Spleen (tissue), 11 donors: ENCODE measurements around the gene TSKU. TPM values are rescaled to one million over a fixed set of nuclear protein-coding genes. Genes with fewer than 3 reads are reported as not detected.

Experiments used
- DNase-seq: peaks from one replicate; pipeline ENCODE4 v3.0.0-alpha.2; 2020
- H3K27ac ChIP-seq, 8 donors: fragments of 200-600 bp; sonication (generic) in 7 of 8; 1 replicate in 4 of 8; 2 replicates in 4 of 8; pipeline versions ENCODE4 v1.5.0 to v1.8.0; 2016 to 2021; ENCODE audit warnings: inconsistent platforms in 4 of 8, mild to moderate bottlenecking in 4 of 8, moderate library complexity in 1 of 8
- H3K27me3 ChIP-seq, 7 donors: fragments of 200-600 bp; sonication (generic) in 6 of 7; replicated peaks in 1 of 7; 1 replicate in 4 of 7; 2 replicates in 3 of 7; pipeline versions ENCODE4 v1.5.0 to v1.8.0; 2016 to 2021; ENCODE audit warnings: inconsistent platforms in 3 of 7, mild to moderate bottlenecking in 1 of 7
- H3K36me3 ChIP-seq, 6 donors: fragments of 200-600 bp; sonication (generic) in 5 of 6; 1 replicate in 4 of 6; 2 replicates in 2 of 6; pipeline versions ENCODE4 v1.5.0 to v1.8.0; 2016 to 2021; ENCODE audit warnings: inconsistent platforms in 2 of 6
- H3K4me1 ChIP-seq, 6 donors: fragments of 200-600 bp; sonication (generic) in 5 of 6; 1 replicate in 3 of 6; 2 replicates in 3 of 6; pipeline versions ENCODE4 v1.5.0 to v1.8.0; 2016 to 2021; ENCODE audit warnings: inconsistent platforms in 3 of 6
- H3K4me3 ChIP-seq, 8 donors: fragments of 200-600 bp; sonication (generic) in 7 of 8; 1 replicate in 4 of 8; 2 replicates in 4 of 8; pipeline versions ENCODE4 v1.5.0 to v1.8.0; 2016 to 2021; ENCODE audit warnings: inconsistent platforms in 4 of 8, mild to moderate bottlenecking in 4 of 8, moderate library complexity in 2 of 8
- H3K9me3 ChIP-seq, 8 donors: fragments of 200-600 bp; sonication (generic) in 7 of 8; 1 replicate in 4 of 8; 2 replicates in 4 of 8; pipeline versions ENCODE4 v1.5.0 to v1.8.0; 2016 to 2021; ENCODE audit warnings: inconsistent platforms in 4 of 8
- POLR2A ChIP-seq, 3 donors: fragments of 450-650 bp; IDR thresholded peaks; one replicate each; pipeline ENCODE4 v1.5.1; 2017; ENCODE audit warnings: antibody characterized with exemption in 3 of 3, mild to moderate bottlenecking in 1 of 3
- POLR2AphosphoS5 ChIP-seq, 3 donors: sonication (generic); formaldehyde crosslinking; IDR thresholded peaks; one replicate each; pipeline ENCODE4 v1.5.1; 2017; ENCODE audit warnings: antibody characterized with exemption in 3 of 3
- WGBS, 5 donors: extraction: QIAGEN DNeasy Blood & Tissue Kit in 3 of 5; methylation state at CpG; one replicate each; pipeline versions ENCODE4 v1.1.5 to v1.1.7; 2013 to 2018; 5-methylcytosine and 5-hydroxymethylcytosine counted together
- intact Hi-C: fragments of 100-400 bp; cut with DNase I; formaldehyde crosslinking; loops from one replicate; pipeline ENCODE4 v1.15.0; 2023; ENCODE audit warnings: low total_unique reads
- polyA plus RNA-seq, 3 donors: library from polyadenylated mRNA; stranded (reverse); fragments of 200-250 nt; gene quantifications; one replicate each; pipeline ENCODE4 v1.2.1, GENCODE V29; 2013
- total RNA-seq, 7 donors: library from RNA; depleted of rRNA in 3 of 7; stranded (reverse); fragments of >200 nt in 3 of 7; fragmentation: NEBNext Ultra II Directional in 4 of 7; extraction: Animal tissue kit (Norgen Biotek cat#: 25700) in 4 of 7; gene quantifications; one replicate each; pipeline versions ENCODE4 v1.1.0 to v1.2.1, GENCODE V29; 2016 to 2021
- TF ChIP-seq, protein P1 (sequence below), 11 experiments: fragments of 200-600 bp in 7 of 11; fragments of 450-650 bp in 4 of 11; sonication (generic) in 4 of 11; IDR thresholded peaks in 8 of 11; conservative IDR thresholded peaks in 3 of 11; 1 replicate in 7 of 11; 2 replicates in 4 of 11; pipeline versions ENCODE4 v1.4.0 to v1.8.0; 2016 to 2021; ENCODE audit warnings: antibody characterized with exemption in 11 of 11, inconsistent platforms in 4 of 11, mild to moderate bottlenecking in 1 of 11
- donor health status: healthy with polysubstance abuse.
- donor health status: DM: no; HTN: no; CAD: no; lungs with moderate emphysema.
- donor health status: DM: no; HTN: no; CAD: no.
- donor health status: Bipolar disorder and iron deficiency.
- donor health status: healthy.
- donor health status: DM: no; HTN: no; CAD: no.
- donor health status: DM: yes; HTN: yes; CAD: no.

TSKU gene
- total and polyA plus RNA-seq, 10 donors = 1.1 to 18.6 (median 11.4) TPM

DNA sequence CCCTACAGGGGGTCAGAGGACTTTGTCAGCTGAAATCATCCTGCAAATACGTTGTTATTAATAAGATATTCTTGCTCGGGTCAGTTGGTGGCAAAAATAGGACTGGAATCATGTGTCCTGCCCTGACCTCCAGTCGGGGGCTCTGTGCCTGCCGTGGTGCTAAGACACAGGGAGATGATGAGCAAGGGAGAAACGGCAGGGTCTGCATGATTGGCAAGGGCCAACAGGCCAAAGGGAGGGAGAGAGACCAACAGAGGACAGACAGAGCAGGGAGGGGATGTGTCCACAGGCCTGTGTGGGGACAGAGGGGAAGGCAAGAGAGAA lies 10.4 kb upstream of the TSKU start:
- H3K27me3 ChIP-seq = peaks cover 0 to 3% (median 0%) of the 10 kb centered on the region in 7 donors
- no peak overlapping the region for H3K4me3 ChIP-seq
- H3K36me3 ChIP-seq = no peaks in the 10 kb centered on the region
- TF ChIP-seq, protein P1, sequence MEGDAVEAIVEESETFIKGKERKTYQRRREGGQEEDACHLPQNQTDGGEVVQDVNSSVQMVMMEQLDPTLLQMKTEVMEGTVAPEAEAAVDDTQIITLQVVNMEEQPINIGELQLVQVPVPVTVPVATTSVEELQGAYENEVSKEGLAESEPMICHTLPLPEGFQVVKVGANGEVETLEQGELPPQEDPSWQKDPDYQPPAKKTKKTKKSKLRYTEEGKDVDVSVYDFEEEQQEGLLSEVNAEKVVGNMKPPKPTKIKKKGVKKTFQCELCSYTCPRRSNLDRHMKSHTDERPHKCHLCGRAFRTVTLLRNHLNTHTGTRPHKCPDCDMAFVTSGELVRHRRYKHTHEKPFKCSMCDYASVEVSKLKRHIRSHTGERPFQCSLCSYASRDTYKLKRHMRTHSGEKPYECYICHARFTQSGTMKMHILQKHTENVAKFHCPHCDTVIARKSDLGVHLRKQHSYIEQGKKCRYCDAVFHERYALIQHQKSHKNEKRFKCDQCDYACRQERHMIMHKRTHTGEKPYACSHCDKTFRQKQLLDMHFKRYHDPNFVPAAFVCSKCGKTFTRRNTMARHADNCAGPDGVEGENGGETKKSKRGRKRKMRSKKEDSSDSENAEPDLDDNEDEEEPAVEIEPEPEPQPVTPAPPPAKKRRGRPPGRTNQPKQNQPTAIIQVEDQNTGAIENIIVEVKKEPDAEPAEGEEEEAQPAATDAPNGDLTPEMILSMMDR (IDR thresholded peaks at IDR 0.05 in 8 of 11, conservative IDR thresholded peaks at IDR 0.05 in 3 of 11) = no peak
- no peak for TF ChIP-seq POLR2AphosphoS5 (IDR thresholded peaks at IDR 0.05)
- no peak for TF ChIP-seq POLR2A (IDR thresholded peaks at IDR 0.05)
- WGBS, 5 donors = 62 to 75% (median 73%) methylated on average over 5 of the region's 5 CpGs
- DNase-seq = no peak
- intact Hi-C loops = no loop called here
- peak overlapping the region in 5 of 8 donors; percentile 44 to 73 (median 45) for H3K27ac ChIP-seq
- H3K9me3 ChIP-seq = peaks cover 4 to 31% (median 26%) of the 10 kb centered on the region in 8 donors
- H3K4me1 ChIP-seq = peaks cover 17 to 71% (median 47%) of the 10 kb centered on the region in 6 donors

DNA sequence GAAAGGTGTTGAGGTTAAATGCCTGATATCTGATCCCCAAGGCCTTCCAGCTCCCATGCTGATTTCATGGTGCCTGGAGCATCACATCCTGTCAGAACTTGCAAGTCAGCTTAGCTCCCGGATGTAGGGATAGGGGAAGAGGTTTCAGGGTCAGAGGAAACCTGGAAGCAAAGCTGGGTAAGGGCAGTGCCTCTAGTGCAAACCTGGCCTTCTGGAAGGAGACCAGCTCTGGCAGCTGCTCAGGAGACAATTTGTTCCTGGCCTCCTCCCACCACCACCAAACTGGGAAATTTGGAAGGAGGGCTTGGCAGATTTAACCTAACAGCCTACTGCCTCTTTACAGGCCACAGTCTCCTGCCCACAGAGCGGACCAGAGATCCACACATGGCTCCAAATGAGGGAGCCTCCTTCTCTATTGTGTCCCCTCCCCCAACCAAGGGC lies 9.2 kb upstream of the TSKU start:
- intact Hi-C loops = no loop called here
- H3K4me3 ChIP-seq = no peak overlapping the region
- H3K9me3 ChIP-seq = peaks cover 4 to 34% (median 29%) of the 10 kb centered on the region in 8 donors
- peak; percentile 69 for DNase-seq
- peak overlapping the region in 5 of 8 donors; percentile 44 to 73 (median 45) for H3K27ac ChIP-seq
- peaks cover 7 to 59% (median 36%) of the 10 kb centered on the region in 6 donors for H3K4me1 ChIP-seq
- peak in 2 of 3 donors; percentile 64 to 84 for TF ChIP-seq POLR2AphosphoS5 (IDR thresholded peaks at IDR 0.05)
- TF ChIP-seq POLR2A (IDR thresholded peaks at IDR 0.05) = no peak
- no peaks in the 10 kb centered on the region for H3K36me3 ChIP-seq
- WGBS, 5 donors = 31 to 90% (median 77%) methylated on average over 2 of the region's 2 CpGs
- peaks cover 0 to 15% (median 0%) of the 10 kb centered on the region in 7 donors for H3K27me3 ChIP-seq

DNA sequence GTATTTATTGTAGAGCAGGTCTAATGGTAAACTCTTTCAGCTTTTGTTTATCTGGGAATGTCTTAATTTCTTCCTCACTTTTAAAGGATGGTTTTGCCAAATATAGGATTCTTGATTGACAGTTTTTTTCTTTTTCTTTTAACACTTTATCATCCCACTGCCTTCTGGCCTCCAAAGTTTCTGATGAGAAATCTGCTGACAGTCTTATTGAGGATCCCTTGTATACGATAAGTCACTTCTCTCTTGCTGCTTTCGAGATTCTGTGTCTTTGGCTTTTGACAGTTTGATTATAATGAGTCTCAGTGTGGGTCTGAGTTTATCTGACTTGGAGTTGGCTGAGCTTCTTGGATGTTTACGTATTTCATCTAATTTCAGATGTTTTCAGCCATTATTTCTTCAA lies 6.7 kb upstream of the TSKU start:
- no peak for DNase-seq
- Histone ChIP-seq H3K4me3 (no peak overlapping the region), H3K36me3 (no peaks in the 10 kb centered on the region), H3K27ac (no peak overlapping the region), H3K27me3 (peaks cover 0 to 37% (median 0%) of the 10 kb centered on the region in 7 donors), H3K9me3 (peaks cover 4 to 34% (median 29%) of the 10 kb centered on the region in 8 donors), H3K4me1 (peaks cover 3 to 43% (median 17%) of the 10 kb centered on the region in 6 donors)
- intact Hi-C loops = no loop called here
- TF ChIP-seq POLR2A (IDR thresholded peaks at IDR 0.05) (no peak), POLR2AphosphoS5 (IDR thresholded peaks at IDR 0.05) (no peak)
- TF ChIP-seq, protein P1 (IDR thresholded peaks at IDR 0.05 in 8 of 11, conservative IDR thresholded peaks at IDR 0.05 in 3 of 11) = no peak
- WGBS, 5 donors = 89 to 93% (median 93%) methylated on average over 3 of the region's 3 CpGs

DNA sequence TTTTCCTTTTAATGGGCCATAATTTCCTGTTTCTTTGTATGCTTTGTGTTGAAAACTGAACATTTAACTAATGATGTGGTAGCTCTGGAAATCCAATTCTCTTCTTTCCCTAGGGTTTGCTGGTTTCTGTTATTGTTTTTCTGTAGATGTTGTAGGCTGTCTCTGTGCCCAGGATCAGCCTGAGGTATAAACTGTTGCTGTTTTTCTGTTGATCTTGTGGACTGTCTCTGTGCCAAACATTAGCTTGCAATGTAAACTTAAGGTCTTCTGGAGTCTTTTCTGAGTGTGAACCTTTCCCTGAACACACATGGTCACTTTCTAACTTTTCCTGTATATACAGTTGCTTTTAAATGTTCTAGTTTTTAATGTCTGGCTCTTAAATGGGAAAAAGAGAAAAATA lies 5.9 kb upstream of the TSKU start:
- no peak for DNase-seq
- H3K4me1 ChIP-seq = peaks cover 0 to 43% (median 14%) of the 10 kb centered on the region in 6 donors
- no peaks in the 10 kb centered on the region for H3K36me3 ChIP-seq
- peaks cover 4 to 34% (median 29%) of the 10 kb centered on the region in 8 donors for H3K9me3 ChIP-seq
- peaks cover 0 to 45% (median 0%) of the 10 kb centered on the region in 7 donors for H3K27me3 ChIP-seq
- H3K27ac ChIP-seq = no peak overlapping the region
- no peak overlapping the region for H3K4me3 ChIP-seq
- no peak for TF ChIP-seq POLR2AphosphoS5 (IDR thresholded peaks at IDR 0.05)
- intact Hi-C loops = no loop called here

DNA sequence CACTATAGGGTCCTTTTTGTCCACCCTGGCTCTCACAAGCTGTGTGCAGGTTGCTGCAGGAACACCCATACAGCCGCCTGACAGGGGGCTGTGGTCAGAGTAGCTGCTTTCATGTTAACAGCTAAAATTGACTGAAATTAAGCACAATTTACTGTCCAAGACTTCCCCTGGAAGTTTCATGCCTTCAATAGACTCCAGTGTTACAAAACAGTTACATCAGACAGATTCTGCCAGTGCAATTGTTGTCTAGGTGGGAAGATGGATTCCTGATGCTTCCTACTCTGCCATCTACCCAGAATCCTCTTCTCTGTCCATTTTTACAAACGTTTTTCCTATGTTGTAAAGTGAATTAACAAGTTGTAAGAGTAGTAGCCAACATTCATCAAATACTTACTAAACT lies 5.3 kb upstream of the TSKU start:
- intact Hi-C loops = no loop called here
- no peak overlapping the region for H3K4me3 ChIP-seq

More for the DNA sequence above, 5.3 kb upstream of the TSKU start:
- Histone ChIP-seq H3K36me3 (no peaks in the 10 kb centered on the region), H3K4me1 (peaks cover 0 to 43% (median 15%) of the 10 kb centered on the region in 6 donors), H3K27me3 (peaks cover 0 to 51% (median 0%) of the 10 kb centered on the region in 7 donors), H3K27ac (no peak overlapping the region), H3K9me3 (peaks cover 4 to 34% (median 29%) of the 10 kb centered on the region in 8 donors)
- peak; percentile 1 for DNase-seq
- WGBS, 5 donors = 49 to 62% (median 54%) methylated on average over 2 of the region's 2 CpGs
- TF ChIP-seq POLR2AphosphoS5 (IDR thresholded peaks at IDR 0.05) (no peak), POLR2A (IDR thresholded peaks at IDR 0.05) (no peak)
- TF ChIP-seq, protein P1 (IDR thresholded peaks at IDR 0.05 in 8 of 11, conservative IDR thresholded peaks at IDR 0.05 in 3 of 11) = no peak
